ENCODE data around the gene LRP1B. TPM values are rescaled to one million over a fixed set of nuclear protein-coding genes. Genes with fewer than 3 reads are reported as not detected.

Gene LRP1B
- polyA plus RNA-seq, 12 donors, result 2.1 to 3.6 (median 3.0) TPM; not detected in 2

- no peak for DNase-seq
These were observed 1503.7 kb downstream of the LRP1B start for GRCh38 chr2:140627136-140627535.

GRCh38 chr2:140624200-140624599, 1506.6 kb downstream of the LRP1B start:
- no peak for DNase-seq

DNA sequence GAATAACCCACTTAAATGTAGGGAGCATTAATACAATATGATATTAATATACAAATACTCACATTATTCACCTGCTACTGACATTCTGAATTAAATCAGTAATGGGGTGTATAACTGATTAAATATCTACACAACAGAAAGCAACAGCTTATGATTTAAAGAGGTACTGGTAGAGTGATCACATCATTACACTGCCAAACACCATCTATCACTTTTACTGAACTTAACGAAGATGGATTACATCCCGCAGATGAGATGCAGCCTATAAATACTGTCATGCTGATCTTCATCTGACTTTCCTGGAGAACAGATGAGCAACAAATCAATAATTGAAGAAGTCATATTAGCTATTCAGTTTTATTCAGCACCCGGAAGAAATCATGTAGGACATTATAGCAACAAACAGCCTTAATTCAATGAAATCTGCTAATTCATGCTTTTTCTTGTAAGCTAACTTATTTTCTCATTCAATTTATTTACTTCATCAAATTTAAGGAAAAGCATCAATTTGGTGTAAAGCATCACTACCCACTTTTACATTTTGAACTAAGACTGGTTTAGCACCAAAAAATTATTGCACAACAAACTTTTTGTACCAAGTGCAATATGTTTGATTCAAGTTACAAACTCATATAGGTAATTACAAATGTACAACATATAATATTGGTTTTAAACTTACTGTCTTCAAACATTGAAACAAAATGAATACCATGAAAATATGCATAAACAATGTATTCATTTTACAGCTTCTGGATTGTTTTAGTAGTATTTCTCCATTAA, 1509.0 kb downstream of the LRP1B start:
- DNase-seq, result no peak

GRCh38 chr2:140604788-140605187, 1526.0 kb downstream of the LRP1B start:
- no peak for DNase-seq

DNA sequence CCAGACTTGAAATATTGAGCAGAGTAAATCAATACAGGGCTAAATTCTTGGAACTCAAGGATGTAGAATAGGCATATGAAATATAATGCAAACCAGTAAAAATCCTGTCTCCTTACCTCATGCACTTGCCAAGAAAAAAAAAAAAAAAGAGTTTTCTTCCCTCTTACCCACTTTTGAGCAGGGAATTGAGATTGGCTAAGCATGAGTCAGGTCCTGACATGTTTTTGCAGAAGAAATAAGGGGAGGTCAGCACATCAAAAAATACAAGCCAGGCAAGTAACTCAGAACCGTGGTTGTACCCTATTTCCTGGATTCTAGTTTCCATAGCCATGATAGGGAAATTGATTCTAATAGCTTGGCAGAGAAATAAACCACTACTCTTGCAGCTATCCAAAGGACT, 1526.7 kb downstream of the LRP1B start:
- DNase-seq, result no peak

- DNase-seq, result no peak
These were observed 1527.4 kb downstream of the LRP1B start for GRCh38 chr2:140603416-140603815.

DNA sequence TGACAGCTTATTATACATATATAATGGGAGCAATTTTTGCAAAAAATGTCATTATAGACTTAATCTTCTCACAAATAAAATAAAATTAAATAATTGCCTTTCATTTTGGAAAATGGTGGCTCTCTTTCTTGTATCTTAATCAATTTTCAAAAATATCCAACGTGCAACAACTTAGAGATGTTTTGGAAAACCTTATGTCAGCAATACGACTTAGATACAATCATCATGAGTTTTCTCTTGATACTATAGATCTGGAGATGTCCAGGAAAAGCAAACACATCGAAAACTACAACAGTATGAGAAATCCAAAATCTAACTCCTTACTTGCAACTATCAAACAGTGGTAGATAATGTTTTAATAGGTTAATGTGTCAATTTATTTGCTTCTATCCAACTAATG, 1529.0 kb downstream of the LRP1B start:
- no peak for DNase-seq

GRCh38 chr2:140601342-140601741, 1529.5 kb downstream of the LRP1B start:
- no peak for DNase-seq

- no peak for DNase-seq
These were observed 1530.7 kb downstream of the LRP1B start for GRCh38 chr2:140600116-140600515.

- no peak for DNase-seq
These were observed 1533.0 kb downstream of the LRP1B start for GRCh38 chr2:140597836-140598235.

- DNase-seq, result no peak
These were observed 1533.6 kb downstream of the LRP1B start for GRCh38 chr2:140597205-140597604.

DNA sequence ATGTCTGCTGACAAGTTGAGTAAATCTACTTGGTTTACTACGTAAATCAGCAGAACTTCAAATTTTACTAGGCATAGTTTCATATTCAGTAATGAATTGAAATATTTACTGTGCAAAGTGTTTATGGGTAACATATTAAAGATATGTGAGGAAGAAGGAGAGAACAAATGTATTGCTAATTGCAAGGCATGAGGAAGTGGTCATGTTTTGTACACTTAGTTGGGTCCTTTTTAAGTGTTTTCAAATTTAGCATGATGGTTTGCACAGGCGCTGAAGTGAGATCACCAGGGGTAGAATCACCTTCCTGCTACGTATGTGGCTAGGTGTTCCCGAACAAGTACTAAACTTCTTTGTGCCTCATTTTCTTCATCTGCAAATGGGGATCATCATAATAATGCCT, 1534.4 kb downstream of the LRP1B start:
- DNase-seq, result no peak

DNA sequence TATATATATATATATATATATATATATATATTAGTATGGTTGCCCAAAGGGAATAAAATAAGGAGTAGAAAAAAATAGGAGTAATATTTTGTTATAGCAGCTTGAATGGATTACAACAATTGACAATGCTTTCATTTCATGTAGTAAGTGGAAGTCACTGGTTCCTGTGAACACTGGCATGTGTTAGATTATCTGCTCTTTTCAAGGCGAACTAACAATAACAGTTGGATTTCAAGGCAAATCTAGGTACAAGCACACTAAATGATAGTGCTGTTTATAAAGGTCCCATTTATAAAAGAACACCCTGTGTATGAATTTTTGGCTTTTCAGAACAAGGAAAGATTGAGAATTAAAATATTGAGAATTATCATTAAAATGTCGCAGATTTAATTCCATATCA, 1535.7 kb downstream of the LRP1B start:
- DNase-seq, result no peak

- no peak for DNase-seq
These were observed 1537.7 kb downstream of the LRP1B start for GRCh38 chr2:140593132-140593531.

DNA sequence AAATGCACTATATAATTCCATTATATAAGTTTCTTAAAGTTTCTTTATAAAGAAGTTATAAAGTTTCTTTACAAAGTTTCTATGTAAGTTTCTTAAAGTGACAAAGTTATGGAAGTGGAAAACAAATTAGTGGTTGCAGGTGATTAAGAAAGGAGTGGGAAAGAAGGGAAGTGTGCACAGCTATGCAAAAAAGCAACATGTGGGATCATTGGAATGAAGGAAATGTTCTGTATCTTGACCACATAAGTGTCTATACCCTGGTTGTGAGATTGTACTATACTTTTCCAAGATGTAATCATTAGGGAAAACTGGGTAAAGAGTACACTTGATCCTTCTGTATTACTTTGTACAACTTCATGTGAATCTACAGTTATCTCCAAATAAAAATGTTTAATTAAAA, 1541.1 kb downstream of the LRP1B start:
- no peak for DNase-seq

DNA sequence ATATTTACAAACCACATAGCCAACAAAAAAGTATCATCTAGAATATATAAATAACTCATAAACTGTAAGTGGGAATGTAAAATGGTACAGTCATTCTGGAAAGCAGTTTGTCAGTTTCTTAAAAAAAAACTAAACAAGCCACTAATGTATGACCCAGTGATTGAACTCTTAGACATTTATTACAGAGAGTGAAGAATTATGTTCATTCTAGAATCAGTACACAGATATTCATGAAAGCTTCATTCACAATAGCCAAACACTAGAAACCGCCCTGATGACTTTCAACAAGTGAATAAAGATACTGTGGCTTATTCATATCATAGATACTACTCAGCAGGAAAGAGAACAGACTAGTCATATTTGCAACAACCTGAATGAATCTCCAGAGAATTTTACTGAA, 1541.5 kb downstream of the LRP1B start:
- no peak for DNase-seq

DNA sequence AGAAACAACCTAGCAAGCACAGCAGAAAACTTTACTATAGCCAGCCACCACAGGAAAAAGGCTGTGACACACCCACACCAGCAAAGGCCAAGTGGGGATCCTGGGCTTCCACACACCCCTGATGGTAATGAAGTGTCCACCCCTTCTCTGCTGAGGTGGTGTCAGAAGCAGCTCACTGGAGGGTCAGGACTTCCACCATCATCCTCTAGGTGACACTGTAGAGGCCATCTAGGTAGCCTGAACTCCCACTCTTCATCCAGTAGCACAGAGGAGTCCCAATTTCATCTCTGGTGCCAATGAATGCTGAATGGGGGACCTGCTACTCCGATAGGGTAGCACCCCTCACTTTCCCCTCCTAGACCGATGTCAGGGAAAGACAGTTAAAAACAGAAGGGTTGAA, 1544.4 kb downstream of the LRP1B start:
- no peak for DNase-seq

GRCh38 chr2:140585016-140585415, 1545.8 kb downstream of the LRP1B start:
- DNase-seq, result no peak

- no peak for DNase-seq
These were observed 1546.3 kb downstream of the LRP1B start for GRCh38 chr2:140584471-140584870.

DNA sequence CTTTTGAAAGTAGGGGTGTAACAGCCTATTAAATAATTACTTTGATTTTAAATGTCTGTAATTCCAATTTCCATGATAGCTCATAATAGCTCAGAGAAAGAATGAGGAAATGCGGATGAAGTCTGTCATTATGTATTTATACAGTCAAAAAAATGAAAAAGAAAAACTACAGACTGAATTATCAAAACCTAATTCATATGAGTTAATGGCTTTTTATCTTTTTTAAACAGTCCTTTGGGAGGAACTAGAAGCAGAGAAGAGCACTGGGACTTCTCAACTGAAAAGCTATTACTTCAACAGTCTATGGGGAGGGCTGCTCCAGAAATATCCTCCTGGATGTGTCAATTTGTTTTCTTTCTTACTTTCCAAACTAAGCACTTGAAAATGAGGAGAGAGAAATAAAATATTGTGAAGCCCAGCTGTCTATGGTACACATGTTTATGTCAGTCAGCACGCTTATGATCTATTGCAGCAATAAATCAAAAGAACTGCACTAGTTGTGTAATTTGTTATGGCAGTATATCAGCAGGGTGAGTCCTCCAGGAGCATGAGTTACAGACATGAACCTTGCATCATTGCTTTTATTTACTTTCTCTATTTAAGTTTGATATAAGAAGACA, 1550.2 kb downstream of the LRP1B start:
- no peak for DNase-seq

DNA sequence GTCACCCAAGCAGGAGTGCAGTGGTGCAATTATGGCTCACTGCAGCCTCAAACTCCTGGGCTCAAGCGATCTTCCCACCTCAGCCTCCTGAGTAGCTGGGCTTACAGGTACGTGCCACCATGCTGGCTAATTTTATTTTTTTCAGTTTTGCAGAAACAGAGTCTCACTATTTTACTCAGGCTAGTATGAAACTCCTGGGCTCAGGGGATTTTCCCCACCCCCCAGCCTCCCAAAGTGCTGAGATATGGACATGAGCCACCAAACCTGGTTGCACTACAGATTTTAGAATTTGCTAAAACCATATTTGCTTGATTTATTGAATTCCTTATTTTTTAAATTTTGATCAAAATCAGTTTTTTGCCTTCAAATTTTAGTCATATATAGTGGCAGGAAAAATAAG, 1553.4 kb downstream of the LRP1B start:
- no peak for DNase-seq

DNA sequence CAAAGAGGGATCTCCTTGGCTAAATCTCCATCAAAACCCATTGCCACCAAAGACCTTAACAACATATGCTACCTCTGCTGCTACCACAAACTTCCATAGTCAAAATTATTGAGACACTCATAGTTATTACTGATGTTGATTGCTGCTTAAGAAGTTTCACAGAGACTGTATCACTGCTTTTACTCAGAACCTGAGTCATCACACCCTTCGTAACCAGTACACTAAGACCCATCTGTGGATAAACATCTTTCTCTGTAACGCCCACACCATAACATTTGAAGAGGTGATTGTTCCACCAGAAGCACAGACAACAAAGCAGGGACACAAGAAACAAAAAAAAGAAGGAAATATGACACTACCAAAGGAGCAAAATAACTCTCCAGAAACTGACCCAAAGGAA, 1563.1 kb downstream of the LRP1B start:
- no peak for DNase-seq

- no peak for DNase-seq
These were observed 1565.1 kb downstream of the LRP1B start for GRCh38 chr2:140565756-140566155.

DNA sequence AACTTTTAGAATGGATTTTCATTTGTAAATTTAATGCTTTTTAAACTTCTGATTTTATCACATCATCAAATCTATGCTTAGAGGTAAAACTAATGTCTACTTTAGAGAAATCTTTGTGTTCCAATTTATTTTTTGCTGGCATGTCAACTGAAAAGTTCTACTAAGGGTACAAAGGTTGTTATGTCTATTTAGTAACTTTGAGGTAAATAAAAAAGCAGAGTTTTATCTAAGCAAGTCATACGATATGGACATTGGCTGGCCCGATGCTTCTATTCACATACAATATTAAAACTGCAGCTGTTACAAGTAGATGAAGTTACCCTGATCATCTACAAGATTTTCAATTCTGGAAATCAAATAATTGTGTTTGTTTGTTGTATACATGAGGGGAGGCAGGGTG, 1575.1 kb downstream of the LRP1B start:
- DNase-seq, result no peak
